Prostate gland (tissue), 2 donors: Measurements from ENCODE around the gene SPATS1. TPM values are rescaled to one million over a fixed set of nuclear protein-coding genes. Genes with fewer than 3 reads are reported as not detected.

Experiments used
- DNase-seq: peaks from one replicate; pipeline ENCODE4 v3.0.0-alpha.2; 2019; ENCODE audit warnings: low spot score
- H3K27ac ChIP-seq, 2 donors: fragments of 200-600 bp; sonication (generic); 2 replicates each; pipeline ENCODE4 v1.5.1; 2017 to 2019
- H3K27me3 ChIP-seq: fragments of 200-600 bp; sonication (generic); replicated peaks from 2 replicates; pipeline ENCODE4 v1.5.1; 2019; ENCODE audit not compliant: insufficient read depth
- H3K36me3 ChIP-seq, 2 donors: fragments of 200-600 bp; sonication (generic); 1 replicate in 1 of 2; 2 replicates in 1 of 2; pipeline versions ENCODE4 v1.5.1 to v1.8.1; 2017 to 2019
- H3K4me1 ChIP-seq: fragments of 200-600 bp; sonication (generic); replicated peaks from 2 replicates; pipeline ENCODE4 v1.5.1; 2019
- H3K4me3 ChIP-seq, 2 donors: fragments of 200-600 bp; sonication (generic); 2 replicates each; pipeline ENCODE4 v1.5.1; 2017 to 2019
- H3K9me3 ChIP-seq: fragments of 200-600 bp; sonication (generic); 2 replicates; pipeline ENCODE4 v1.5.1; 2017
- POLR2A ChIP-seq: fragments of 450-650 bp; IDR thresholded peaks from one replicate; pipeline ENCODE4 v1.6.1; 2016; ENCODE audit warnings: antibody characterized with exemption, mild to moderate bottlenecking
- POLR2AphosphoS5 ChIP-seq: sonication (generic); formaldehyde crosslinking; IDR thresholded peaks from one replicate; pipeline ENCODE4 v1.6.1; 2017; ENCODE audit warnings: antibody characterized with exemption
- WGBS: methylation state at CpG from one replicate; pipeline ENCODE4 v1.1.5; 2018; 5-methylcytosine and 5-hydroxymethylcytosine counted together
- intact Hi-C: fragments of 100-400 bp; cut with DNase I; formaldehyde crosslinking; loops from one replicate; pipeline ENCODE4 v1.14.2; 2022
- total RNA-seq, 2 donors: library from RNA; depleted of rRNA; stranded (reverse); fragments of >200 nt; gene quantifications; one replicate each; pipeline ENCODE4 v1.1.0, GENCODE V29; 2016
- TF ChIP-seq, protein P1 (sequence below), 4 experiments: fragments of 200-600 bp in 2 of 4; fragments of 450-650 bp in 2 of 4; sonication (generic) in 2 of 4; IDR thresholded peaks; 1 replicate in 3 of 4; 2 replicates in 1 of 4; pipeline ENCODE4 v1.5.1; 2016 to 2019; ENCODE audit warnings: antibody characterized with exemption in 4 of 4, mild to moderate bottlenecking in 2 of 4, moderate library complexity in 2 of 4

The SPATS1 gene
- total RNA-seq, 2 donors from 2014 or later = 2.0 TPM; not detected in 1

DNA sequence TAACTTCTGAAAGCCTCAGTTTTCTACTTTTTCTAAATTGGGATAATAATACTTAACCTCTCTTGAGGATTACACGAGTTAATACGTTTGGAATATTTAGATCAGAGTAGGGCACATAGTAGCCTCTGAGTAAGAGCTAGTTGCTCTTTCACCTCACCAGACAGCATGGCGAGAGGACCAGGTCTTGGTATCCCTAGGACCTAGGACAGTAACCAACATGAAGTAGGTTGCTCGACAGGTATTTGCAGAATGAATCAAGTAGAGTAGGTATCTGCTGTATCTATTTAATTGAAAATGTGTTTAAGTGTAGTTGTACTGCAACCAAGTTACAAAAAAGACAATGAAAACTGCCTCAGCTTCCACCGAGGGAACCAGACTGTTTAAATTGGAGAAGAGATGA, 46.4 kb downstream of the SPATS1 start:
- no peaks in the 10 kb centered on the region for H3K9me3 ChIP-seq
- H3K27ac ChIP-seq = no peak overlapping the region
- DNase-seq = no peak
- intact Hi-C loops = no loop called here
- peaks cover 3 to 6% of the 10 kb centered on the region in 2 donors for H3K36me3 ChIP-seq
- peak overlapping the region in 1 of 2 donors; percentile 83 for H3K4me3 ChIP-seq
- TF ChIP-seq POLR2AphosphoS5 = no peak
- TF ChIP-seq, protein P1, sequence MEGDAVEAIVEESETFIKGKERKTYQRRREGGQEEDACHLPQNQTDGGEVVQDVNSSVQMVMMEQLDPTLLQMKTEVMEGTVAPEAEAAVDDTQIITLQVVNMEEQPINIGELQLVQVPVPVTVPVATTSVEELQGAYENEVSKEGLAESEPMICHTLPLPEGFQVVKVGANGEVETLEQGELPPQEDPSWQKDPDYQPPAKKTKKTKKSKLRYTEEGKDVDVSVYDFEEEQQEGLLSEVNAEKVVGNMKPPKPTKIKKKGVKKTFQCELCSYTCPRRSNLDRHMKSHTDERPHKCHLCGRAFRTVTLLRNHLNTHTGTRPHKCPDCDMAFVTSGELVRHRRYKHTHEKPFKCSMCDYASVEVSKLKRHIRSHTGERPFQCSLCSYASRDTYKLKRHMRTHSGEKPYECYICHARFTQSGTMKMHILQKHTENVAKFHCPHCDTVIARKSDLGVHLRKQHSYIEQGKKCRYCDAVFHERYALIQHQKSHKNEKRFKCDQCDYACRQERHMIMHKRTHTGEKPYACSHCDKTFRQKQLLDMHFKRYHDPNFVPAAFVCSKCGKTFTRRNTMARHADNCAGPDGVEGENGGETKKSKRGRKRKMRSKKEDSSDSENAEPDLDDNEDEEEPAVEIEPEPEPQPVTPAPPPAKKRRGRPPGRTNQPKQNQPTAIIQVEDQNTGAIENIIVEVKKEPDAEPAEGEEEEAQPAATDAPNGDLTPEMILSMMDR (IDR thresholded peaks at IDR 0.05) = no peak
- TF ChIP-seq POLR2A = no peak
- no peaks in the 10 kb centered on the region for H3K4me1 ChIP-seq
- H3K27me3 ChIP-seq = no peaks in the 10 kb centered on the region
- whole genome bisulfite sequencing = 46% methylated on average over 5 of the region's 5 CpGs

DNA sequence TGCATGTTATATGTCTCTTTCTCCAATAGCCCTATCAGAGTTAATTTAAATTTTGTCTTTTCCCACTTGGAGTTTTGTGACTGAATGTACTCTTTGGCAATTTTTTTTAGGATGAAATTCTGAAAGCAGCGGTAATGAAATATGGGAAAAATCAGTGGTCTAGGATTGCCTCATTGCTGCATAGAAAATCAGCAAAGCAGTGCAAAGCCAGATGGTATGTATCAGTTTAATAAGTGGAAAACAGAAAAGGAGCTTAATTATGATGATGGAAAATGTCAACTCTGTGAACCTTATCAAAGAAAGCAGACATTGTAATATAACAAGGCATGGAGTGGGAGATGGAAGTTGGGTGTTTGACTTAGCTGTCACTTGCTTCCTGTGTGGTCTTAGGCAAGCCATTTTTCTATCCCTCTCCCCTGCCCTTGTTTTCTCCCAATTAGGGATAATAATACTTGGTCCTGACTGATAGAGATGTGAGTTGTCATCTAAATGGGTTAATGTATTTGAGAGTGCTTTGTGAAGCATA, 47.8 kb downstream of the SPATS1 start:
- Histone ChIP-seq H3K27me3 (no peaks in the 10 kb centered on the region), H3K27ac (no peak overlapping the region), H3K4me3 (no peak overlapping the region), H3K4me1 (no peaks in the 10 kb centered on the region), H3K36me3 (peaks cover 3 to 9% of the 10 kb centered on the region in 2 donors), H3K9me3 (no peaks in the 10 kb centered on the region)
- no peak for DNase-seq
- intact Hi-C loops = no loop called here
- TF ChIP-seq POLR2A (no peak), POLR2AphosphoS5 (no peak)
- TF ChIP-seq, protein P1 (IDR thresholded peaks at IDR 0.05) = no peak
- 81% methylated on average over 1 of the region's 1 CpG for WGBS

Other genes with a start within 250 kb of the SPATS1 start
- 10 to 100 TPM; 35.7 to 48.1 TPM for gene MRPL14, start 215.2 kb upstream of the SPATS1 start, total RNA-seq
- gene TMEM63B, start 215.1 kb upstream of the SPATS1 start, total RNA-seq = 100 to 1,000 TPM in 1 of 2 donors, 10 to 100 TPM in 1; 50.9 to 113 TPM
- gene CAPN11, start 183.8 kb upstream of the SPATS1 start, total RNA-seq = 1 to 10 TPM in 1 of 2 donors, not detected in 1; 5.9 TPM
- gene MYMX, start 125.7 kb upstream of the SPATS1 start, total RNA-seq = not detected
- 10 to 100 TPM; 18.5 to 58.9 TPM for gene SLC29A1, start 119.1 kb upstream of the SPATS1 start, total RNA-seq
- 100 to 1,000 TPM; 650 to 805 TPM for gene HSP90AB1, start 95.5 kb upstream of the SPATS1 start, total RNA-seq
- gene SLC35B2, start 85.1 kb upstream of the SPATS1 start, total RNA-seq = 10 to 100 TPM; 44.5 to 59.9 TPM
- 10 to 100 TPM; 20.8 to 34.4 TPM for gene NFKBIE, start 77.1 kb upstream of the SPATS1 start, total RNA-seq
- 1 to 10 TPM in 1 of 2 donors, under 1 TPM in 1; 0.09 to 1.1 TPM for gene TMEM151B, start 72.2 kb upstream of the SPATS1 start, total RNA-seq
- 10 to 100 TPM; 17.4 to 19.4 TPM for gene AARS2, start 29.3 kb upstream of the SPATS1 start, total RNA-seq
- 10 to 100 TPM; 18.0 to 18.9 TPM for gene CDC5L, start 45.1 kb downstream of the SPATS1 start, total RNA-seq